Measurements from ENCODE around the gene CREBZF.
"Not testable (repeated sequence)": the region's sequence is repeated elsewhere in the genome, so short reads cannot be mapped to it uniquely, and the experiment has no call there.

CREBZF gene

DNA sequence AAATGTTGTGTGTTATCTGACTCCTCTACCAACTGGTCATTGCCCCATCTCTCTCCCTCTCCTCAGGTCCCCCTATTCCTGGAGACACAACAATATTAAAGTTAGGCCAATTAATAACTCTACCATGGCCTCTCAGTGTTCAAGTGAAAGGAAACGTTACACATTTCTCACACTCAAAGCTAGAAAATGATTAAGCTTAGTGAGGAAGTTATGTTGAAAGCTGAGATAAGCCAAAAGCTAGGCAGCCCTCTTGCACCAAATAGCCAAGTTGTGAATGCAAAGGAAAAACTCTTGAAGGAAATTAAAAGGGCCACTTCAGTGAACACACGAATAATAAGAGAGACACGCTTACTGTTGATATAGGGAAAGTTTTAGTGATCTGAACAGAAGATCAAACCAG, 44.7 kb downstream of the CREBZF start:
- no peak for DNase-seq

GRCh38 chr11:85619499-85619898, 45.4 kb downstream of the CREBZF start:
- DNase-seq, result no peak

DNA sequence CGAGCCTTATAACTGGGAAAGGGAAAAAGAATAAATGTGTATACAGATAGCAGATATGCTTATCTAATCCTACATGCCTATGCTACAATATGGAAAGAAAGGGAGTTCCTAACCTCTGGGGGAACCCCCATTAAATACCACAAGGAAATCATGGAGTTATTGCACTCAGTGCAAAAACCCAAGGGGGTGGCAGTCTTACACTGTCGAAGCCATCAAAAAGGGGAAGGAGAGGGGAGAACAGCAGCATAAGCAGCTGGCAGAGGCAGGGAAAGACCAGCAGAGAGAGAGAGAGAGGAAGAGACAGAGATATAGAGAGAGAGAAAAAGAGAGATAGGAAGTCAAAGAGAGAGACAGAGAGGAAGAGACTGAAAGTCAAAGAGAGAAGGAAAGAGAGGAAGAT, 53.3 kb downstream of the CREBZF start:
- not testable (repeated sequence) for DNase-seq

Data from NCI-H187 treated with DMSO at 0.1 percent for 48 hours (cell line).